ENCODE measurements around the gene SGK2.
A peak's percentile ranks its signal among the peaks of the same experiment; 100 is the strongest.

The SGK2 gene

DNA sequence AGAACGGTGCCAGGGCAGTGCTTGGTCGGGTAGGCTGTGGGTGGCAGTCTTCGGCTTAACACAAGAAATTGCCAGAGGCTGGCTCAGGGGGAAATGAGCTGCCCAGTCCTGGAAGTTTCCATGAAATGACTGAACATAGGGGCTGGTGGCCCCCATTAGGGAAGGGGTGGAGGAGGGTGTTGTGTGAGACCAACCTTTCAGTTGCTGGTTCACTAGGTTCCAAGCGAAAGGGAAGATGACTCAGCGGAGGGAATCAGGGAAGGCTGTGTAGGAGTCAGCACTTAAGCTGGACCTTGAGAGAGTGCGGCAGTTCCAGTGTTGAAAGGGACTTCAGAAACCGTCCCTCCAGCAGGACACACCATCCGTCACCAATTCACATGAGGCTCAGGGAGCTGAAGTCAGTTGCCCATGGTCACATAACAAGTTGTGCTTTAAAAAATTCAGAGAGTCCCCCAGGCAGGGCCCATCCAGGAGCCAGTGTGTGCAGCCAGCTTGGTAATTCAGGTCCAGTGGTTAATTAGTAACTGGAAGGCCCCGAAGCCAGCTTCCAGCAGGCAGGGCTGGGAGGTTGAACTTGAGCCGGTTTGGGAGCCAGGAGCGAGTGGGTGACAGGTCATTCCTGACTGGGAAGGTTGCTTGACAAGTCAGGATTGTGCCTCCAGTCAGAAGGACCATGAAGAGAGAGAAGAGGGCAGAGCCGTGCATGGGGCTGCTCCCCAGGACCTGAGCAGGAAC, at the start of gene SGK2:
TSS of gene SGK2 (plus strand) at position 616 of the 735 bp plus-strand sequence. CDS start 7,469 bp downstream, outside the sequence.
- DNase-seq (ENCODE audit: low read depth in 2 of 2), result no peak

DNA sequence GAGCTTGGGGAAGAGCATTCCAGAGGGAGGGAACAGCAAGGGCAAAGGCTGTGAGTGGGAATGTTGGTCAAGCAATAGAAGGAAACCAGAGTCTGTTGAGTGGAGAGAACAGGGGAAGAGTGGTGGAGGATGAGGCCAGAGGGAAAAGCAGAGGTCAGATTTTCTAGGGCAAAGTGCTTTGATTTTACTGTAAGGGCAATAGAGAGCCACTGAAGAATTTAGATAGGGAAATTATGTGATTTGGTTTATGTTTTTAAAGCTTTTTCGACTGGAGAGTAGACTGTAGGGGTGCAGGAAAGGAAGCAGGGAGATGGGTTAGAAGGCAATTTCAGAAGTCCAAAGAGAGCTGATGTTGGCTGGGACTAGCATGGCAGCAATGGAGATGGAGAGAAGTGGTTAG, 46.9 kb upstream of the SGK2 start:
- no peak for DNase-seq (ENCODE audit: low read depth in 2 of 2)

DNA sequence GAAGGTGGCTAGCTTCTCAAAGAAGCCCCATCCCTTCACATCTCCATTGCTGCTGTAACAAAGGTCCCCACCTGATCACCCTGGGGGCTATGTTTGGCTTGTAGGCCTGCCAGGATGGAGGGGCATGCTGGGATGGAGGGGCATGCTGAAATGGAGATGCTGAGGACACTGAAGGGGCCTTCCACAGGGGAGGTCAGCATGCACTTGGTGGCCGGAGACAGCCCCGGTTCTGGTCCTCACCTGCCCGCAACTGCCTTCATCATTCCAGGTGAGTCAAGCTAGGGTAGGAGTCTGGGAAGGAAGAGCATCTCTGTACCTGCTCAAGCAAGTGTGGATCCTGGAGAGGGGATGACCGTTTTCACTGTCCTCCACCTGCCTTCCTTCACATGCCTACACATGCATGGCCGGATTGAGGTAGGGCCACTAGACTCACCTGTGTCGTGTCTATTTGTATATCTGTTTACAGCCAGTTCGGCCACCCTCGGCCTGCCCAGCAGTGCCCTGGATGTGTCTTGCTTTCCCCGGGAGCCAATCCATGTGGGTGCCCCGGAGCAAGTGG, 45.4 kb upstream of the SGK2 start:
- DNase-seq (ENCODE audit: low read depth in 2 of 2), result no peak

DNA sequence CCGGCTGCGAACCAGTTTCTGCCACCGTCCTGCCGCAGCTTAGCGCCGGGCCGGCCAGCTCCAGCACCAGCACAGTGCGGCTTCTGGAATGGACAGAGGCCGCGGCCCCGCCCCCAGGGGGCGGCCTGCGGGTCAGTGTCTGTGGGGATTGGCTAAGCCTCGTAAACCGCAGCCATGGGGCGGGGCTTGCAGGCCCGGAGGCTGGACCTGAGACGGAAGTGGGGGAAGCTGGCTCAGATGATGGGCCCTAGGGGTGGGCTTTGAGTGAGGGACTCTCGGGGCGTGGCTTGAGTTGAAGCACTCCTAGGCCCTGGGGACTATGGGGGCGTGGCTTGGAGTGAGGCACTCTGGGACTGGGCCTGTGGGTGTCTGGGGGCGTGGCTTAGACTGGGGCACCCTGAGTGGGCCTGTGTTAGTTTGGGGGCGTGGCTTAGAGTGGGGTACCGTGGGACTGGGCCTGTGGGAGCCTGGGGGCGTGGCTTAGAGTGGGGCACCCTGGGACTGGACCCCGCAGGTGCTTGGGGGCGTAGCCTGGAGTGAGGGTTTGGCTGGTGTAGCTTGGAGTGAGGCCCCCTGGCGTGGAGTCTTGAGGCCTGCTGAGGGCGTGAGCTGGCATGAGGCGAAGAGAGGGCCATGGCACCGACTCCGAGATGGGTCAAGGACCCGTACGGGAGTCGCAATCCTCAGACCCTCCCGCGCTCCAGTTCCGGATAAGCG, 44.7 kb upstream of the SGK2 start:
- peak; percentile 95 for DNase-seq (ENCODE audit: low read depth in 2 of 2)

DNA sequence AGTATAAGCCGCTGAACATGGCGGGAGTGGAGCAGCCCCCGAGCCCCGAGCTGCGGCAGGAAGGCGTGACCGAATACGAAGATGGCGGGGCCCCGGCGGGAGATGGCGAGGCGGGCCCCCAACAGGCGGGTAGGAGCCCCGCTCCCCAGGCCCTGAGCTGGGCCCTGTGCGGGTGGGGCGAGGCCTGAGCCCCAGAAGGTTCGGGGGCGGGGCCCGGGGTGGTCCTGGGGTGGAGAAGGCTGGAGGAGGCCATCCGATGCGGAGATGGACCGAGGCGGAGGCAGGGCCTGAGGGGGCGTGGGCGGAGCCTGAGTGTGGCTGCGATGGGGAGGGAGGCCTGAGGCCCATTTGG, 44.2 kb upstream of the SGK2 start:
- DNase-seq (ENCODE audit: low read depth in 2 of 2), result no peak

DNA sequence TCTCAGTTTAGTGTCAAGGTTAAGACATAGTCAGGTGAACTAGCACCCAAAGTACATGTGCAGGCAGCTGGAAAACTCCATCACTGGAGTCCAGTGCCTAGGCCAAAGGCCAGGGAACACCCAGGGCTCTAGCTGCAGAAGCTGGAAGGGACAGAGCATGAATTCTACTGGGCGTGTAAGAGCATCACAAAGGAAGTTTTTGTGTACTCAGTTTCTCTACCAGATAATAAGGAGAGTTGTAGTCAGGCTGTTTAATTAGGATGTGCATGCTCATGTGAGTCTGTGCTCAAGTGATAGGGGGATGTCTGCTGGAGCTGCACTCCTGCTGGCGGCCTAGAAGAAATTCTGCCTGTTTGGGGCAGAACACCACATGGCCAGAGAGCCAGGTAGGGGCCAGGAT, 43.2 kb upstream of the SGK2 start:
- no peak for DNase-seq (ENCODE audit: low read depth in 2 of 2)

DNA sequence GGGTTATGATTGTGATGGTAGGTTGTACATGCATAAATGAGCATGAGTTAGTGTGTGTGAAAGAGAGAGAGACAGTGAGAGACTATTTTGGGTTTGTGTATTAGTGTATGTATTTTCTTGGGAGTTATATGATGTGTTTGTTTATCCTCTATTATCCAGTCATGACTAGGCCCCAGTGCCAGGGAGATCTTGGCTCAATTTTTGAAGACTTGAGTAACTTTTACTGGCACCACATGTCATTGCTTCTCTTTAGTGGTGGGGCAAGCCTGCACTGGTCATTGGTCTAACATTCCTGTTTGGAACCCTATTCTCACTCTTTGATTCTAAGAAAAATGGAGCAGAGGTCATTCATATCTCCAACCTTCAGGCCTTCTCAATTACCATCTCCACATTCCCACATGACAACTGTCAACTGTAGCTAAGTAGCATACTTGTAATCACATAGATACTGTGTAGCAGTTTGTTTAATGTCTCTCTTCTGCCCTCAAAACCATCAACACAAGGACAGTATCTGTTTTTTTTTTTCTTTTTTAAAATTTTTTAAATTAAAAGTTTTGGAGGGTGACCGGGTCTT, 42.5 kb upstream of the SGK2 start:
- no peak for DNase-seq (ENCODE audit: low read depth in 2 of 2)

DNA sequence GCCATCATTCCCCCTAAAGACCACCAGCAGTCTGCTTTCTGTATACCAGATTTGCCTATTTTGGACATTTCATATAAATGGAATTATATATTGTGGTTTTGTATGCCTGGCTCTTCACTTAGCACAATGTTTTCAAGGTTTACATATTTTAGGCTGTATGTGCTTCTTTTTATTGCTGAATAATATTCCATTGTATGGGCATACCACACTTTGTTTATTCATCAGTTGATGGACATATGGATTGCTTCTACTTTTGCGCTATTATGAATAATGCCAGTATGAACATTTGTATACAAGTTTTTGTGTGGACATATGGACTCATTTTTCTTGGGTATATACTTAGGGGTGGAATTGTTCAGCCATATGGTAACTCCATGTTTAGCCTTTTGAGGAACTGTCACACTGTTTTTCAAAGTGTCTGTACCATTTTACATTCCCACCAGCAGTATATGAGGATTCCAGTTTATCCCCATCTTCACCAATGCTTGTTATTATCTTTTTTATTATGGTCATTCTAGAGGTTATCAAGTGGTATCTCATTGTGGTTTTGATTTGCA, 38.7 kb upstream of the SGK2 start:
- no peak for DNase-seq (ENCODE audit: low read depth in 2 of 2)

DNA sequence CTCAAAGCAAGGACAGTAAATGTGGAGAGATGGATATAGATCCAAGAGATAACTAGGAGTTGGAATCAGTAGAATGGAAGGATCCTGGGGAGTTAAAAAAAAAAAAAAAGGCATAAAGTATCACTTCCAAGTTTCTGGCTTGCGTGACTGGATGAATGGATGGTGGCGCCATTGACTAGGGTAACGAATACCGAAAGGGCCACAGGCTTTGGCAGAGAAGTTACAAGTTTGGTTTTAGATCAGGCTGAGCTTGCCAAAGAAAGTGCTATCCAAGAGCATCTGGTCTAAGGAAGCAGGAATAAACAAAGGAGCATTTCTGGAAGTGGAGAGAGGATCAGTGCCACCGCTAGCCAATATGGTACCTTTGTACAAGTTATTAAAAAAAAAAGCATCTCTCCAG, 33.8 kb upstream of the SGK2 start:
- DNase-seq (ENCODE audit: low read depth in 2 of 2), result no peak

DNA sequence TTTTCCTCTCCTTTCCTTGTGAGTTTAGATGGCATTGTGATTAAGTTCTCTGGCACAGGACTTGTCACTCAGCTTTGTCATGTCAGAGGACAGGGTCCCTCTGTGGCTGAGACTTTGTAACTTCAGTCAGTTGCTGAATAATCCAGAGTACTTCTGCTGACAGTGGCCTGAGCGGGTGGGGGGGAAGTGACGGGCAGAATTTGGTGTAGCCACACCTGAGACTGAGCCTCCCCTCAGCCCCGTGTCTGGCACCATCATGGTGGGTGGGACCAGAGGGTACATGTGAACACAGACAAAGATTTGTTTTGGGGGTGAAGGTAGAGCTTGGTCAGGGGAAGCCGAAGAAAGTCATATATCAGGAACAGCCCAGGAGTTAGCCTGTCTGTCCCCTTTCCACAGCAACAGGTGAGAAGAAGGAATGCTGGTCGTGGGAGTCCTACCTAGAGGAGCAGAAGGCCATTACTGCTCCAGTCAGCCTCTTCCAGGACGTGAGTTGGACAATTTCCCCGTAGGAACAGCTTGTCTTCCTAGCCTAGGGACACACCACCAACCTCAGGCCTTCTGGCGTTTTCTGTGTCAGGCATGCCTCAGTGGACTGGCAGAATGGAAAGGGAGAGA, 30.5 kb upstream of the SGK2 start:
- DNase-seq (ENCODE audit: low read depth in 2 of 2), result no peak

DNA sequence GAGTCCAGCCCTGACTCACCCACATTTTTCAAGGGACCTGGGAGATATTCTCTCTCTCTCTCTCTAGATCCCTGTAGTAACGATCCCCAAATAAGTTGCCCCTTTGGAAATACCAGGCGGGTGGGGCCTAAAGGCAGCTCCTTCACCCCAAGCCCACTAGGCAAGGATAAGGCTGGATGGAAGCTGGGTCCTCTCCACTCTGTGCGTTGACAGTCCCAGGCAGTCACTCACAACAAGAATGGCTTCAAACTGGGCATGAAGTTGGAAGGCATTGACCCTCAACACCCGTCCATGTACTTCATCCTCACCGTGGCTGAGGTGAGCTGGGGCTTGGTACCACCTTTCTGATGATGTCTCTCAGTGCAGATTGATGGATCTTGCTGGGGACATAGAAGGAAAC, 29.8 kb upstream of the SGK2 start:
- no peak for DNase-seq (ENCODE audit: low read depth in 2 of 2)

DNA sequence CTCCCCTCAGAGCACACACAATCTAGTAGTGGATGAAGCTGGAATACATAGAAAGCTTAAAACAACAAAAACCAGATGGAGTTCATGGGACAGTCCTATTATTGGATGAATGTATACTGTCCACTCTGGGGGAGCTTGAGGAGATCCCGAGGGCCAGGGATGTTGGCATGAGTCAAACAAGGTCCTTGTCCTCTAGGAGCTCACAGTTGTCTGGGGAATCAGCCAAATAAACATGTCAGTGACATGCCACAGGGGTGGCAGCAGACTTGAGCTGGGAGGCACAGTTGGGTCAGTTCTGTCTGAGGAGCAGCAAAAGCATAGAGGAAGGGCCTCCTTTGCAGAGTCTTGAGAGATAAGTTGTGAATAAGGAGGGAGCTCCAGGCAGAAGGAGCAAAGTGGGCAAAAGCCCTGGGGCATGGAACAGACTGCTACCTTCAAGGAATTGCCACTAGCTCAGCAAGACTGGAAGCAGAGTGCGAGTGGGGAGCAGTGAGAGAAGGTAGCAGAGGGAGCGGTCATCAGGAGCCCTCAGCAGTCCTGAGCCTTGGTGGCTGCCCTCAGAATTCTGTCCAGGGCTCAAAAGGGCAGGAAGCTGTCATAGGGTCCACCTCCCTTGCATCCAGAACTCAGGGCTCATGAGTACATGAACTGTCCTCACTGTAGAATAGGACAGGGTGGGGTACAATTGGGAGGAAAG, 29.2 kb upstream of the SGK2 start:
- no peak for DNase-seq (ENCODE audit: low read depth in 2 of 2)

DNA sequence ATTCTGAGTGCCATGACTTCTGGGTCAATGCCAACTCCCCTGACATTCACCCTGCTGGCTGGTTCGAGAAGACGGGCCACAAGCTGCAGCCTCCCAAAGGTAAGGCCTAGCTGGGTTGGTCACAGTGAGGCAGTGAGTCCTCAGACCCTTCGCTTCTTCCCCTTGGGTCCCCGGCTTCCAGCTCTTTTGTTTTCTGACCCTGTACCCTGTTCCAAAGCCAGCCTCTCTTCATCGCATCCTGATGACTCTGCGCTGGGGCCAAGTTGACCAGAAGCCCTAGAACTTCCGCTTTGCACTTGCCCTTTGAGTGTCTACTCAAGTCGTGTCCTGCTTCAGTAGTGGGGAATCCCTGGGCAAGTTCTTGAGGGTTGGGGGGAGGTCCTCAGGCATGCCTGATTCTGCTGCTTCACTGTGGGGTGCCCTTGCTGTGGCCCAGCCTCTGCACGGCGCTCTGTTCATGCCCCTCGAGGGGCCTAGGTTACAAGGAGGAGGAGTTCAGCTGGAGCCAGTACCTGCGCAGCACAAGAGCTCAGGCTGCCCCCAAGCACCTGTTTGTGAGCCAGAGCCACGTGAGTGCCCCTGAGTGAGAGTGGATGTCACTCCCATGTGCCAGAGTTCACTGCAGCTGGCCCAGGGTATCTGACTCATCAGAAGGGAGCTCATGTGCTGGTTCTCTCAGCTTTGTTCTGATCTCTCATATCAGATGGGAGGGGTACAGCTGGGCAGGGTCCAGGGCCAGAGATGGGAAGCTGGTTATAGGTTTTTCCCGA, 28.3 kb upstream of the SGK2 start:
- DNase-seq (ENCODE audit: low read depth in 2 of 2), result no peak

DNA sequence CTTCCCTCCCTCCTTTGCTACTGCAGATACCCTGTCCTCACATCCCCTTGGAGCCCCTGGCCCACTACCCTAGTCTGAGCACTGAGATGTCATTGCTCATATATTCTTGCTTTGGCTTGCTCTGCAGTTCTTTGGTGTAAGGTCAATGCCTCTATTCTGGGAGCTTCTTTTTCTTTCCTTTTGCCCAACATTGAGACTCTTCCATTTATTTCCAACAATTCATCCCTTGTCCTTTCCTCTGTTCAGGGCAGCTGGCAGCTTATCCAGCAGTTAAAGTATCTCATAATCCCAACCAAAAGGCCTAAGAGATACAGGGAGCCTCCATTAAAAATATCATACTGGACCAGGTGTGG, 27.8 kb upstream of the SGK2 start:
- DNase-seq (ENCODE audit: low read depth in 2 of 2), result no peak

DNA sequence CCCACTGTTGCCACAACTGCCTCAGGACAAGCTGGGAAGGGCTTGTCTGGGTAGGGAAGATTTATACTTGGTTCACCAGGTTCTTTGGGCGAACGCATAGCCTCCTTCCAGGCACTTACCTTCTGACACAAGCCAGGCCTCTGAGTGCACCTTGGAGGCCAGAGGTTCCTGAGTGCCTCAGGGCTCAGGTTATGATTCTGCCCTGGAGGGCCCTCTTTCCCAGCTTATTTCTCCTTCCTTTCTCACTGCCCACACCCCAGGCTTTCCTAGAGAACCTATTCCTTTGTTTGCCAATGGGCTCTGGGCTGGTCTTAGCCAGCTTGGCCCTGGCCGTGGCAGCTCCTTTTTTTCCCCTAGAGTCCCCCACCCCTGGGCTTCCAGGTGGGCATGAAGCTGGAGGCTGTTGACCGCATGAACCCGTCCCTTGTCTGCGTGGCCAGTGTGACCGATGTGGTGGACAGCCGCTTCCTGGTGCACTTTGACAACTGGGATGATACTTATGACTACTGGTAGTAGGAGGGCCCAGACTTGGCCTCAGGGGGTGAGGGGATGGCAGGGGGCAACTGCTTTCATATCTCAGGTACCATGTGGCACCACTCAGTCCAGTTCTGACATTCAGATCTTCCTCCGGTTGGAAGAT, 26.3 kb upstream of the SGK2 start:
- no peak for DNase-seq (ENCODE audit: low read depth in 2 of 2)

DNA sequence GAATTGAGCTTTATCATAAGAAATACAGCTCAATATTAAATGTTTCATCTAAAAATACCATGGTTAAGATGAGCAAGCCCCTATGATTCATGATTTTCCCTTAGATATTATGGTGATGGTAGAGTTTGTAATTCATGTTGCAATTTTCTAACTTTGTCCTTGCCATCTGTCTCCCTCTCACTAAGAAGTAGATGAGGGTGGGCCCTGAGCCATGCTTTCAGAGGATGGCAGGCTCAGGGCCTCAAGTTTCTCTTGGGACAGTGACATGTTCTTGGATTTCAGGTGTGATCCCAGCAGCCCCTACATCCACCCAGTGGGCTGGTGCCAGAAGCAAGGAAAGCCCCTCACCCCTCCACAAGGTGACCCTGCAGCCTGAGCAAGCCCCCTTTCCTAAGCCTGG, 25.8 kb upstream of the SGK2 start:
- no peak for DNase-seq (ENCODE audit: low read depth in 2 of 2)

DNA sequence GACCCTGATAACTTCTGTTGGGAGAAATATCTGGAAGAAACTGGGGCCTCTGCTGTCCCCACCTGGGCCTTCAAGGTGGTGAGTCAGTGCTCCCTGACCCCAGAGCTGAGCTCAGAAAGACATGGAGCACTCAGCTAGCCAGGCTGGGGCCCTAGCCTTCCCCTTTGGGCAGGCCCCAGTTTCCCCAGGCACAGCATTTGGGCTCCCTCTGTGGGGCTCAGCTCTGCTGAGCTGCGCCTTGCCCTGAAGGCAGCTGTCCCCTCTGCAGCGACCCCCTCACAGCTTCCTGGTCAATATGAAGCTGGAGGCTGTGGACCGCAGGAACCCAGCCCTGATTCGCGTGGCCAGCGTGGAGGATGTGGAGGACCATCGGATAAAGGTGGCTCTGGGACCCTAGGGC, 24.8 kb upstream of the SGK2 start:
- DNase-seq (ENCODE audit: low read depth in 2 of 2), result no peak

DNA sequence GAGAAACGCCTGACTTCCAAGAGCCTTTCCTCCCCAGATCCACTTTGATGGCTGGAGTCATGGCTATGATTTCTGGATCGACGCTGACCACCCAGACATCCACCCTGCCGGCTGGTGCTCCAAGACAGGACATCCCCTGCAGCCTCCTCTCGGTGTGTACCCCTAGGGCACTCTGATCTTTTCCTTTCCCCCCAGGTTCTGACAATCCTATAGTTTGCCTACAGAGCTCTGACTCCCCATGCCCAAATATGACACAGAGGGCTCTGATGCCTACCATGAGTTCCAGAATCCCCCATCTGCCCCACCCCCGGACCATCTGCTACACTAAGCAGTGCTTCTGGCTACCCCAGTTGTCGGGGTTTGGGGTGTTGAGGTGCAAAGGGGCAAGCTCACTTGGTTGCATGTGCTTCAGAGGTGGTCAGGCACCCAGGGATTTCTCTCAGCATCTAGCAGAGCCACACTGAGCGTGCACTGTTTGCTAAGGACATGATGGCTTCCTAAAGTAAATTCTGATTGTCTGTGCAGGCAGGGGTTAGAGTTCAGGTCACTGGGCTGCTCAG, 24.0 kb upstream of the SGK2 start:
- DNase-seq (ENCODE audit: low read depth in 2 of 2), result no peak

DNA sequence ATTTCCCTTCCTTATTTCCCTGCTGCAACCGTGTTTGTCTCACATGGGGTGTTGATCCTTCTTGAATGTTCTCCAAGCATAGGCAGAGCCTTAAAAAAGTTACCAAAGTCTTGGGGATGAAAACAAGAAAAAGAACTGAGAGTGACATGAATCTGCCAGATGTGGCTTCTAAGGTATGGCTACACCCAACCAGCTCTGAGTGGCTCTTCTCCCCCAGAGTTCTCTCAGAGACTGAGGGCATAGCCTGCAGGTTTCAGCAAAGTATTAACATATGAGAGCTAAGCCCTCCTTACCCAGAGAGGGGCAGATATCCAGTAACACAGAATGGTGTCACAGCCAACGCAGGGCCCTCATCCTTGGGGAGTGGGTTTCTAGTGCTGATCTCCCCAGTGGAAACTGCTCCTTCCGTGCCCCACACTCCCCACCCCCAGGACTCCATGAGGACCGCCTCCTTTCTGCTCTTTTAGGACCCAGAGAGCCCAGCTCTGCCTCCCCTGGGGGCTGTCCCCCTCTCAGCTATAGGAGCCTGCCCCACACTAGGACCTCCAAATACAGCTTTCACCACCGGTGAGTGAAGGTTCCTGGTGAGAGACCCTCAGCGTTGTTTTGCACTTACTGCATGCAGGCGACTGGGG, 23.3 kb upstream of the SGK2 start:
- DNase-seq (ENCODE audit: low read depth in 2 of 2), result no peak

Measured in fibroblast of skin of left biceps (primary cell).